Erythroblast (primary cell): ENCODE results near the gene SBF2.

Source experiments
- GATA1 ChIP-seq: IDR thresholded peaks from 2 replicates; pipeline ENCODE4 v1.6.1; 2011; ENCODE audit warnings: low read depth, mild to moderate bottlenecking, control low read depth, low read length, moderate library complexity
- POLR2A ChIP-seq: IDR thresholded peaks from 2 replicates; pipeline ENCODE4 v1.6.1; 2011; ENCODE audit warnings: mild to moderate bottlenecking, low read length

DNA sequence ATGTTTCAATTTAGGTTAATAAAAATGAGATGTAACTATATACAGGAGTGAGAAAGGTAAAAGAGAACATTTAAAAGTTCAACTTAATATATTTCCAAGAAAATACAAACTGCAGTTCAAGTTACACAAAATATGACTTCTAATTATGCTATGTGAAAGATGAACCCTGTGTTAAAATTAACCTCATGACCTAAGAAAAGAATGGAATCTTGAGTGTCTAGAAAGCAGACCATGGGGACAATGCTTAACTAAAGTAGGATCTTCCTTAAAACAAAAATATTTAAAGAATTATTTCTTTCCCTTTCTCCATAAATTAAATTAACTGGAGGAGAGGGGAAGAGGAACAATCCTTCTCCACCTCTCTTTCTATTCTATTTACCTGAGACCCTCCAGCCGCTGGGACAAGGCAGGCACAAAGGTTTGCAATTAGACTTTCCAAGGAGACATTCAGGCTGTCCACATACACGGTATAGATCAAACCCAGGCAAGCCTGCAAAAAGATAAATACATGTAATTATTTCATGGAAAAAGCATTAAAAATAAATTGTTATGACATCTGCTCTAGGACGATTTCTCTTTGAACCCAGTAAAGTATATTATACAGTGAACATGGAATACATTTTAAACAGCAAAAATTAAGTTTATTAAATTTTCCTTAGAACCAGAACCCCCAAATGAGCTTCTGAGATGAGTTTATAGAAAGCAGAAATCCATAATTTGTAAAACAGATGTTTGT lies 264.5 kb downstream of the SBF2 start:
- no peak for TF ChIP-seq POLR2A
- TF ChIP-seq GATA1 = no peak
